BLaER1 treated with 17β-estradiol and CSF1 and Interleukin-3, amounts not matched to agents 10 nM and 100 nM (cell line): ENCODE data around the gene TPM2.

Experiments used
- H3K27ac ChIP-seq, 11 experiments: shearing (Covaris generic); formaldehyde crosslinking; 2 replicates each; pipeline ENCODE4 v1.8.1; 2022
- H3K27me3 ChIP-seq, 11 experiments: shearing (Covaris generic); formaldehyde crosslinking; 2 replicates each; pipeline ENCODE4 v1.8.1; 2022
- H3K36me3 ChIP-seq, 11 experiments: shearing (Covaris generic); formaldehyde crosslinking; 2 replicates each; pipeline ENCODE4 v1.8.1; 2022
- H3K4me1 ChIP-seq, 10 experiments: shearing (Covaris generic); formaldehyde crosslinking; 2 replicates each; pipeline ENCODE4 v1.8.1; 2022
- H3K4me2 ChIP-seq, 11 experiments: shearing (Covaris generic); formaldehyde crosslinking; 2 replicates each; pipeline ENCODE4 v1.8.1; 2022
- H3K4me3 ChIP-seq, 10 experiments: shearing (Covaris generic); formaldehyde crosslinking; 2 replicates each; pipeline ENCODE4 v1.8.1; 2022
- H3K9ac ChIP-seq, 11 experiments: shearing (Covaris generic); formaldehyde crosslinking; 2 replicates each; pipeline ENCODE4 v1.8.1; 2022
- H3K9me3 ChIP-seq, 11 experiments: shearing (Covaris generic); formaldehyde crosslinking; replicated peaks in 1 of 11; 2 replicates each; pipeline ENCODE4 v1.8.1; 2022
- H4K20me1 ChIP-seq, 11 experiments: shearing (Covaris generic); formaldehyde crosslinking; 2 replicates each; pipeline ENCODE4 v1.8.1; 2022
- Cebpa-rat ChIP-seq, 11 experiments: shearing (Covaris generic); IDR thresholded peaks; 2 replicates each; pipeline ENCODE4 v1.8.1; 2022

The TPM2 gene

GRCh38 chr9:35705372-35705771, 15.6 kb upstream of the TPM2 start:
- no peaks in the 10 kb centered on the region for H3K4me1 ChIP-seq
- no peak overlapping the region for H3K9ac ChIP-seq
- peaks cover 0 to 97% (median 14%) of the 10 kb centered on the region in 11 experiments; a peak in 13 of 22 replicates for H4K20me1 ChIP-seq
- TF ChIP-seq Cebpa-rat (IDR thresholded peaks at IDR 0.05): no peak
- H3K27ac ChIP-seq: no peak overlapping the region
- H3K27me3 ChIP-seq: no peaks in the 10 kb centered on the region
- no peaks in the 10 kb centered on the region for H3K9me3 ChIP-seq
- peaks cover 98 to 100% (median 98%) of the 10 kb centered on the region in 11 experiments for H3K36me3 ChIP-seq
- no peak overlapping the region for H3K4me2 ChIP-seq
- no peak overlapping the region for H3K4me3 ChIP-seq

- no peak for TF ChIP-seq Cebpa-rat (IDR thresholded peaks at IDR 0.05)
- peaks cover 0 to 99% (median 22%) of the 10 kb centered on the region in 11 experiments; a peak in 15 of 22 replicates for H4K20me1 ChIP-seq
Measured at GRCh38 chr9:35703906-35704672, 14.4 kb upstream of the TPM2 start.

DNA sequence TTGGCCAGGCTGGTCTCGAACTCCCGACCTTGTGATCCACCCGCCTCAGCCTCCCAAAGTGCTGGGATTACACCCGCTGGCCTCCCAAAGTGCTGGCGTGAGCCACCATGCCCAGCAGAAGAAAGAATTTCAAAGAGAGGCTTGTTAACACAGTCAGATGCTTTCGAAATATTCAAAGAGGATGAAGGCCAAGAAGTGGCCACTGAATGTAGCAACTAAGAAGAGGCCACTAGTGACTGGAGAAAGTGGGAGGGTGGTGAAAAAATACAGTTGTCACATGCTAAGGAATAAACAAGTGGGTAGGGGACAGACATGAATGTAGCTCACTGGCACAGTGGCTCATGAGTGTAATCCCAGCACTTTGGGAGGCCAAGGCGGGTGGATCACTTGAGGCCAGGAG, 13.0 kb upstream of the TPM2 start:
- H3K4me2 ChIP-seq: no peak overlapping the region
- H3K4me1 ChIP-seq: no peaks in the 10 kb centered on the region
- peaks cover 100% of the 10 kb centered on the region in 11 experiments for H3K36me3 ChIP-seq
- H3K9ac ChIP-seq: no peak overlapping the region
- TF ChIP-seq Cebpa-rat (IDR thresholded peaks at IDR 0.05): no peak
- H3K9me3 ChIP-seq: no peaks in the 10 kb centered on the region
- no peak overlapping the region for H3K27ac ChIP-seq
- H3K27me3 ChIP-seq: no peaks in the 10 kb centered on the region
- H3K4me3 ChIP-seq: no peak overlapping the region
- peaks cover 0 to 99% (median 25%) of the 10 kb centered on the region in 11 experiments; a peak in 16 of 22 replicates for H4K20me1 ChIP-seq

More at GRCh38 chr9:35703906-35704672, 14.4 kb upstream of the TPM2 start:
- Histone ChIP-seq H3K4me3 (no peak overlapping the region), H3K36me3 (peaks cover 100% of the 10 kb centered on the region in 11 experiments), H3K27me3 (no peaks in the 10 kb centered on the region), H3K4me1 (no peaks in the 10 kb centered on the region), H3K9ac (no peak overlapping the region), H3K9me3 (no peaks in the 10 kb centered on the region), H3K27ac (no peak overlapping the region), H3K4me2 (no peak overlapping the region)

DNA sequence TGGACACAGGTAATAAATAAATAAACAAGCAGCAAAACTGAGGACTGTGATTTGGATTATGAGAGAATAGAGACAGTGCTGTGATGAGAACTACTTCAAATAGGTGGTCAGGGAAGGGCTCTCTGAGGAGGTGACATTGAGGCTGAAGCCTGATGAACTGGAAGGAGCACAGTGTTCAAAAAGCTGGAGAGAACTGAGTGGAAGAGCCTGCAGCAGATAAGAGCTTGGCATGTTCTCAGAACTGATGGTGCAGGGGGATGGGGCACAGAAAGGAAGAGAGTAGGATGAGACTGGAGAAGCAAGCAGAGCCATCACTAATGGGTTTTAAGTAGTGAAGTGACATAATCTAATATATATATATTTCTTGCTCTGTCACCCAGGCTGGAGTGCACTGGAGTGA, 11.2 kb upstream of the TPM2 start:
- H3K9ac ChIP-seq: no peak overlapping the region
- peaks cover 99 to 100% (median 100%) of the 10 kb centered on the region in 11 experiments for H3K36me3 ChIP-seq
- H3K9me3 ChIP-seq: no peaks in the 10 kb centered on the region
- H3K27ac ChIP-seq: no peak overlapping the region
- no peak overlapping the region for H3K4me2 ChIP-seq
- peaks cover 4 to 99% (median 40%) of the 10 kb centered on the region in 11 experiments; a peak in 18 of 22 replicates for H4K20me1 ChIP-seq
- TF ChIP-seq Cebpa-rat (IDR thresholded peaks at IDR 0.05): no peak
- no peak overlapping the region for H3K4me3 ChIP-seq
- H3K4me1 ChIP-seq: no peaks in the 10 kb centered on the region
- H3K27me3 ChIP-seq: no peaks in the 10 kb centered on the region

- H4K20me1 ChIP-seq: peaks cover 4 to 93% (median 32%) of the 10 kb centered on the region in 11 experiments; a peak in 18 of 22 replicates
- H3K27ac ChIP-seq: no peak overlapping the region
- H3K36me3 ChIP-seq: peaks cover 93 to 100% (median 96%) of the 10 kb centered on the region in 11 experiments
- no peak overlapping the region for H3K4me2 ChIP-seq
- TF ChIP-seq Cebpa-rat (IDR thresholded peaks at IDR 0.05): no peak
- no peaks in the 10 kb centered on the region for H3K9me3 ChIP-seq
- H3K4me3 ChIP-seq: no peak overlapping the region
- no peak overlapping the region for H3K9ac ChIP-seq
- no peaks in the 10 kb centered on the region for H3K27me3 ChIP-seq
- H3K4me1 ChIP-seq: no peaks in the 10 kb centered on the region
Measured at GRCh38 chr9:35700031-35700430, 10.3 kb upstream of the TPM2 start.

DNA sequence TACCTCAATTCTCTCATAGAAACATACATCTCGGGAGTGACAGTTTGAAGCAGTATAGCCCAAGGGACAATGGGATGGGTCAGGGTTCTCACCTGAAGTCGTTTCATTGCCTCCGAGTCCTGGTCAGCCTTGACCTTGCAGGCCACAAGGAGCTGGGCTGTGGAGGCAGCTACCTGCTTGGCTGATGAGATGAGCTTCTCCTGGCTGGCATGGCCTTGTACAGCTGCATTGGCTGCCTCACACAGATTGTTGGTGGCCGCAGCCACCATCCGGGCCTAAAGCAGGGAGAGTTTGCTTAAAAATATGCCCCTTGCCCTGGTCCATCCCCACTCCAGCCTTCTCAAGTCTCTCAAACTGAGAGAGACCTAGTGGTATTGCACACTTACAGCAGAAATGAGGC, 8.5 kb upstream of the TPM2 start:
- no peaks in the 10 kb centered on the region for H3K27me3 ChIP-seq
- no peak overlapping the region for H3K27ac ChIP-seq
- peaks cover 75 to 85% (median 78%) of the 10 kb centered on the region in 11 experiments for H3K36me3 ChIP-seq
- H3K4me3 ChIP-seq: no peak overlapping the region
- no peaks in the 10 kb centered on the region for H3K4me1 ChIP-seq
- H3K4me2 ChIP-seq: no peak overlapping the region
- peaks cover 4 to 75% (median 32%) of the 10 kb centered on the region in 11 experiments; a peak in 18 of 22 replicates for H4K20me1 ChIP-seq
- no peak overlapping the region for H3K9ac ChIP-seq
- no peaks in the 10 kb centered on the region for H3K9me3 ChIP-seq
- no peak for TF ChIP-seq Cebpa-rat (IDR thresholded peaks at IDR 0.05)

GRCh38 chr9:35697486-35697885, 7.8 kb upstream of the TPM2 start:
- Histone ChIP-seq H4K20me1 (peaks cover 4 to 67% (median 32%) of the 10 kb centered on the region in 11 experiments; a peak in 18 of 22 replicates), H3K9me3 (no peaks in the 10 kb centered on the region), H3K4me2 (no peak overlapping the region), H3K27me3 (no peaks in the 10 kb centered on the region), H3K4me1 (no peaks in the 10 kb centered on the region), H3K36me3 (peaks cover 68 to 77% (median 71%) of the 10 kb centered on the region in 11 experiments), H3K4me3 (no peak overlapping the region), H3K27ac (no peak overlapping the region), H3K9ac (no peak overlapping the region)
- no peak for TF ChIP-seq Cebpa-rat (IDR thresholded peaks at IDR 0.05)

DNA sequence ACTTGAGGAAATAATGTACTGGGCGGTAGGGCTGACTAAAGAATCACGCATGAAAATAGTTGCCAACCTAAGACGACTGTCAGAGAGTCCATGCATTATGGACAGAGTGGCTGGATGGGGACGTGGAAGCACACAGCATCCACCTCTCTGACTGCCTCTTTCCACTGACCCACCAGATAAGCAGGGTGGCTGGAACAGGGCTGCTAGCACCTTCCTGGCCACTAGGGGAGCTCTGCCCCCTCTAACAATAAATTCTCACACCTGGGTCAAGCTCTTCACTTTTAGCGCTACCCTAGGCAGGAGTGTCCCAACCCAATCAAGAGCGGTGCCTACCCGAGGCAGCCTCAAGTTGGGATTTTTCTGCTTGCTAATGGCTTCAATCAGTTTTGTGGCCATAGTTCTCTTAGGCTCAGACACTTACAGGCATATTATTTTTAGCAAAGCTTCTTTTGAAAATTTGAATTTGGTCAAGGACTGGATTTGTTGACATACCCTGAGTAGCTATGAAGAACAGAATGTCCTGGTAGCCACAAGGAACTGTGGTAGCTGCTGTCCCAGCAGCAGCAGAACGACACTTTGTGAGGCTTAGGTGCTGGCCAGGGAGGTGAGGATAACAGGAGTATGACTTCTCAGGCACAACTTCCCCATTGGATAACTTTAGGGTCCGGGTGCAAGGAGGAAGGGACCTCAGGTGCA, 6.9 kb upstream of the TPM2 start:
- peaks cover 0 to 4% (median 3%) of the 10 kb centered on the region in 10 experiments; a peak in 14 of 20 replicates for H3K4me1 ChIP-seq
- H3K9me3 ChIP-seq: no peaks in the 10 kb centered on the region
- H3K9ac ChIP-seq: no peak overlapping the region
- TF ChIP-seq Cebpa-rat (IDR thresholded peaks at IDR 0.05): no peak
- peaks cover 4 to 60% (median 32%) of the 10 kb centered on the region in 11 experiments; a peak in 18 of 22 replicates for H4K20me1 ChIP-seq
- H3K27ac ChIP-seq: no peak overlapping the region
- no peak overlapping the region for H3K4me3 ChIP-seq
- no peak overlapping the region for H3K4me2 ChIP-seq
- H3K36me3 ChIP-seq: peaks cover 60 to 69% (median 63%) of the 10 kb centered on the region in 11 experiments
- H3K27me3 ChIP-seq: no peaks in the 10 kb centered on the region

GRCh38 chr9:35695943-35696401, 6.2 kb upstream of the TPM2 start:
- H3K4me1 ChIP-seq: peaks cover 7 to 11% (median 10%) of the 10 kb centered on the region in 10 experiments
- no peaks in the 10 kb centered on the region for H3K27me3 ChIP-seq
- H3K27ac ChIP-seq: no peak overlapping the region
- H3K4me2 ChIP-seq: no peak overlapping the region
- no peak overlapping the region for H3K4me3 ChIP-seq
- TF ChIP-seq Cebpa-rat (IDR thresholded peaks at IDR 0.05): no peak
- H3K36me3 ChIP-seq: peaks cover 53 to 62% (median 56%) of the 10 kb centered on the region in 11 experiments
- H3K9ac ChIP-seq: no peak overlapping the region
- peaks cover 4 to 53% (median 32%) of the 10 kb centered on the region in 11 experiments; a peak in 18 of 22 replicates for H4K20me1 ChIP-seq
- H3K9me3 ChIP-seq: no peaks in the 10 kb centered on the region
